Measurements from ENCODE around the gene TAF1. TPM values are rescaled to one million over a fixed set of nuclear protein-coding genes. Genes with fewer than 3 reads are reported as not detected.
"Not testable (repeated sequence)": the region's sequence is repeated elsewhere in the genome, so short reads cannot be mapped to it uniquely, and the experiment has no call there.

Gene TAF1
- total and polyA plus RNA-seq, 2 donors (not counting 1 experiment from before 2014, with no cell fraction given), result 19.3 to 49.0 TPM

- H3K27ac ChIP-seq (ENCODE audit: insufficient read depth, low read length), result no peak overlapping the region
- TF ChIP-seq EZH2 (IDR thresholded peaks at IDR 0.05; ENCODE audit: low read length, missing control alignments), result no peak
- TF ChIP-seq CTCF (conservative IDR thresholded peaks at IDR 0.05 in 1 of 2, IDR thresholded peaks at IDR 0.05 in 1 of 2; ENCODE audit: low read depth in 1 of 2, low read length in 2 of 2), result no peak
- no peaks in the 10 kb centered on the region for H3K27me3 ChIP-seq (ENCODE audit: control insufficient read depth, insufficient read depth, low read length)
- no peaks in the 10 kb centered on the region for H3K4me1 ChIP-seq (ENCODE audit: control insufficient read depth, extremely low read depth, insufficient read depth, low read length)
- H3K36me3 ChIP-seq (ENCODE audit: control insufficient read depth, insufficient read depth, low read length), result no peaks in the 10 kb centered on the region
- no peak overlapping the region for H3K9ac ChIP-seq (ENCODE audit: insufficient read depth, low read length)
- H4K20me1 ChIP-seq (ENCODE audit: control insufficient read depth, extremely low read depth, insufficient read depth, low read length), result no peaks in the 10 kb centered on the region
- H3K4me3 ChIP-seq (replicated peaks in 1 of 4; ENCODE audit: control extremely low read depth in 1 of 4, insufficient read depth in 1 of 4, low read depth in 3 of 4, low read length in 4 of 4), result no peak overlapping the region
- H3K9me3 ChIP-seq (ENCODE audit: control insufficient read depth, insufficient read depth, low read depth, low read length), result no peaks in the 10 kb centered on the region
- no peak overlapping the region for H2AFZ ChIP-seq (ENCODE audit: low read length)
- DNase-seq (ENCODE audit: low read depth in 2 of 2), result no peak
- no peaks in the 10 kb centered on the region for H3K79me2 ChIP-seq (ENCODE audit: control insufficient read depth, insufficient read depth, low read length)
- H3K4me2 ChIP-seq (ENCODE audit: extremely low read depth, insufficient read depth, low read length), result no peak overlapping the region
These were observed 84.4 kb downstream of the TAF1 start for GRCh38 chrX:71450433-71451106.

- H2AFZ ChIP-seq (ENCODE audit: low read length); H3K27me3 ChIP-seq (ENCODE audit: control insufficient read depth, insufficient read depth, low read length); H3K9me3 ChIP-seq (ENCODE audit: control insufficient read depth, insufficient read depth, low read depth, low read length); H3K36me3 ChIP-seq (ENCODE audit: control insufficient read depth, insufficient read depth, low read length); DNase-seq (ENCODE audit: low read depth in 2 of 2); H3K9ac ChIP-seq (ENCODE audit: insufficient read depth, low read length); H3K4me2 ChIP-seq (ENCODE audit: extremely low read depth, insufficient read depth, low read length); H4K20me1 ChIP-seq (ENCODE audit: control insufficient read depth, extremely low read depth, insufficient read depth, low read length); H3K4me3 ChIP-seq (replicated peaks in 1 of 4; ENCODE audit: control extremely low read depth in 1 of 4, insufficient read depth in 1 of 4, low read depth in 3 of 4, low read length in 4 of 4); H3K27ac ChIP-seq (ENCODE audit: insufficient read depth, low read length); H3K4me1 ChIP-seq (ENCODE audit: control insufficient read depth, extremely low read depth, insufficient read depth, low read length); H3K79me2 ChIP-seq (ENCODE audit: control insufficient read depth, insufficient read depth, low read length): not testable (repeated sequence)
These were observed 85.4 kb downstream of the TAF1 start for GRCh38 chrX:71451518-71451917.

- no peak for TF ChIP-seq EZH2 (IDR thresholded peaks at IDR 0.05; ENCODE audit: low read length, missing control alignments)
- TF ChIP-seq CTCF (conservative IDR thresholded peaks at IDR 0.05 in 1 of 2, IDR thresholded peaks at IDR 0.05 in 1 of 2; ENCODE audit: low read depth in 1 of 2, low read length in 2 of 2), result no peak
- Histone ChIP-seq H3K9ac (ENCODE audit: insufficient read depth, low read length) (no peak overlapping the region), H3K79me2 (ENCODE audit: control insufficient read depth, insufficient read depth, low read length) (no peaks in the 10 kb centered on the region), H3K4me2 (ENCODE audit: extremely low read depth, insufficient read depth, low read length) (no peak overlapping the region), H3K9me3 (ENCODE audit: control insufficient read depth, insufficient read depth, low read depth, low read length) (no peaks in the 10 kb centered on the region), H4K20me1 (ENCODE audit: control insufficient read depth, extremely low read depth, insufficient read depth, low read length) (no peaks in the 10 kb centered on the region), H3K4me3 (replicated peaks in 1 of 4; ENCODE audit: control extremely low read depth in 1 of 4, insufficient read depth in 1 of 4, low read depth in 3 of 4, low read length in 4 of 4) (no peak overlapping the region), H3K36me3 (ENCODE audit: control insufficient read depth, insufficient read depth, low read length) (peaks cover under 1% of the 10 kb centered on the region), H3K4me1 (ENCODE audit: control insufficient read depth, extremely low read depth, insufficient read depth, low read length) (no peaks in the 10 kb centered on the region), H2AFZ (ENCODE audit: low read length) (no peak overlapping the region), H3K27me3 (ENCODE audit: control insufficient read depth, insufficient read depth, low read length) (no peaks in the 10 kb centered on the region), H3K27ac (ENCODE audit: insufficient read depth, low read length) (no peak overlapping the region)
- DNase-seq (ENCODE audit: low read depth in 2 of 2), result no peak
These were observed 86.9 kb downstream of the TAF1 start for GRCh38 chrX:71453056-71453455.

Measured in fibroblast of lung (primary cell).